AG08395 (cell line): ENCODE measurements around the gene VSIG10L2.

Experiments used
- DNase-seq: peaks from one replicate; pipeline ENCODE4 v3.0.0; 2012; ENCODE audit warnings: mixed read lengths, low spot score

The VSIG10L2 gene

DNA sequence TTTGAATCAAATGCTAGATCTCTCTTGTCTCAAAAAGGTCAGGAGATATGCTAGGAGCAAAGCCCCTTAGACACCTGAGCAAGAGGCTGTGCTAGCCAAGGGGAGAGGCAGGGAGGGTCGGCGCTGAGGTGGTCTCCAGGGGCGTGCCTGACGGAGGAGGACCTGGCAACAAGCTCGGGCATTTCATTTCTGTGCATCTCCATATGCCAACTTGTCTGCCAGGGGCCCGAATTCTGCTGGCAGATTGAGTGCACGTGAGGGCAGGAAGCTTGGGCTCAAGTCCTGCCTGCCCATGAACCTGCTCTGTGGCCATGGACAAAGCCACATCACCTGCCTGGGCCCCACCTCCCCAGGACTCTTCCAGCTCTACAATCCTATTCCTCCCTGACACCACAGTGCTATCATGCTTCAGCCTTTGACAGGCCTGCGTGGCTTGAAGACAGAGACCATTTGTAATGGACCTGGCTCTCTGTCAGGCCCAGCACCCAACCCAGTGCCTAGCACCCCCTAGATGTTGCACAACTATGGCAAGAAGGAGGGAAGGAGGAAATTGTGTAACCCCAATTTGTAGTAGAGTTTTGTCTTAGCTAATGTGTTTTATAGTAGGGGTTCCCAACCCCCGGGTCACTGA is 16.3 kb upstream of the VSIG10L2 start:
- no peak for DNase-seq

DNA sequence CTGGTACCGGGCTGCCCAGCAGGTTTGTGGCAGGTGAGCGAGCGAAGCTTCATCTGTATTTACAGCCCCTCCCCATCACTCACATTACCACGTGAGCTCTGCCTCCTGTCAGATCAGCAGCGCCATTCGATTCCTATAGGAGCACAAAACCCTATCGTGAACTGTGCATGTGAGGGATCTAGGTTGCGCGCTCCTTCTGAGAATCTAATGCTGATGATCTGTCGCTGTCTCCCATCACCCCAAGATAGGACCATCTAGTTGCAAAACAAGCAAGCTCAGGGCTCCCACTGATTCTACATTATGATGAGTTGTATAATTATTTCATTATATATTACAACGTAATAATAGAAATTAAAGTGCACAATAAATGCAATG is 15.8 kb upstream of the VSIG10L2 start:
- DNase-seq: no peak

DNA sequence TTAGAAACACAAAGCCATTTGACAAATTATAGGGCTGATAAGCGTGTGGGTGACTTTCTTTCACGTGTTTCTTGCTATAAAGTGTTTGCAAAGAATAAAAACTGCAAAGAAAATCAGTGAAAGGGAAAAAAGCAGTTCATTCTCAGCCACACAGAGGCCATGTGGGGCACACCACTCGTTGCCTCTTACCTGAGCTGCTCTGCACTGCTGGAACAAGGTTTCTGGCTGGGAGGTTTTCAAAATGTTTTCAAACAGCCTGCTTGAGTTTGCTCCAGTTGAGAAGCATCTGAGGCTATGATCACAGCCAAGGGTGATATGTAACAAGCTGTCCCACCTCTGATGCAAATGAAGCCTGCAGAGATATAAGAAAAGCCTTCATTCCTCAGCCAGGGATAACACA is 14.7 kb upstream of the VSIG10L2 start:
- DNase-seq: no peak

DNA sequence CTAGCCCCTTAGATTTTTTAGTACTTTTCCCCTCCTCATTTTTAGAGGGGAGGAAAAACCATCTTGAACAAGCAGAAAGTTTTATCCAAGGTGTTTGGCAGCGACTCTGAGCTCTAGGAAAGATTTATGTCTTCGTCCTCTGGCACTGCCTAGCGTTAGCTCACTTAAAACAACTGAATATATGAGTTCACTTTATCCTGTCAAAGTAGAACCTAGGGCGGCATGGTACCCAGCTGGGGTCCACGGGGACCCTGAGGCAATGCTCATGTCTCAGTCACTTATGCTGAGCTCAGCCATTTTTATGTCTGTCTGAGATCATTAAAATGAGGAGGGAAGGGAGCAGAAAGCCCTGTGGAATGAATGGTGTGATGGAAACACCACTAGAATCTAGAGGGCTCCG is 14.2 kb upstream of the VSIG10L2 start:
- DNase-seq: no peak

DNA sequence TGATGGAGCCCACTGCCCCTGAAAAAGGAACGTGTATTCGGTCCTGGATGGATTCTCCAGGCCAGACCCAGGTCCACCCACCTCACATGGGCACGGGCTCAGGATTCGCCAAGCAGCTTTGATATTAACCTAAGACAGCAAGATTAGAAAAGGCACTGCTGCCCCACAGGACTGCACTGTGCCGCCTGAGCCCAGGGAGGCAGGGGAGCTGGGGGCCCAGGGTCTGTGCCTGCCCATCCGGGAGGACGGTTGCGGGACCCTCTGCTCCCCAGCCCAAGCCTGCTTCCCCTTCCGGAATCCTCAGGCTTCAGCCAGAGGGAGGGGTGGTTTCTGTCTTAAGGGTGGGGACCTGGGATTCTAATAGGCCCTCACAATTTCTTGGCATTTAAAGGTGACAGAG is 13.5 kb upstream of the VSIG10L2 start:
- no peak for DNase-seq

DNA sequence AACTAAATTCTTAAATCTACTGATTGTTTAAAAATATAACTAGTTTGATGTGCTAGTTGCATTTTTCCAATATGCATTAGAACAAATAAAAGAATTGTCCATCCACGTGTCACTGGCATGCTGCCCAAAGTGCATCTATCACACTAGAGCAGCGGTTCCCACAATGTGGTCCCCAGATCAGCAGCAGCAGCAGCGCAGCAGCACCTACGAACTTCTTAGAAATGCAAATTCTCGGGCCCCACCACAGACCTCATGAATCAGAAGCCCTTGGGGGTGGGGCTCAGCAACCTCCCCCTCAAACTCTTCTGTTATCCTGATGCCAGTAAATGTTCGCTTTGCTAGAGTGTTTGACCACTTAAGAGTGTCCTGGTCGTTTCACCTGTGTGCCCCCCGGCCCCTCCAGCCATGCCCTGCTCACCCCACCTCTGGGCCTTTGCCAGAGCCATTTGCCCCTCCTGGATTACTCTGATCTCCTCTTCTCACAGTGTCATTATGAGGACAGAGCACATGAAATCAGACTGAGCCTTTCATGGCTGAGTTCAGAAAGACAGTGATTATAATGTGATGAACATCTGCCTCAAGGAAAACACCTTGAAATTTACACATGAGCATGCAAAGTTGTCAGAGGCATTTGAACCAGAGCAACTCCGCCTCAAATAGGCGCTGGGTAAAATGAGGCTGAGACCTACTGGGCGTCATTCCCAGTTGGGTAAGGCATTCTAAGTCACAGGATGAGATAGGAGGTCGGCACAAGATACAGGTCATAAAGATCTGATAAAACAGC is 12.6 kb upstream of the VSIG10L2 start:
- DNase-seq: no peak

GRCh38 chr11:125934473-125934872 is 11.4 kb upstream of the VSIG10L2 start:
- DNase-seq: no peak

DNA sequence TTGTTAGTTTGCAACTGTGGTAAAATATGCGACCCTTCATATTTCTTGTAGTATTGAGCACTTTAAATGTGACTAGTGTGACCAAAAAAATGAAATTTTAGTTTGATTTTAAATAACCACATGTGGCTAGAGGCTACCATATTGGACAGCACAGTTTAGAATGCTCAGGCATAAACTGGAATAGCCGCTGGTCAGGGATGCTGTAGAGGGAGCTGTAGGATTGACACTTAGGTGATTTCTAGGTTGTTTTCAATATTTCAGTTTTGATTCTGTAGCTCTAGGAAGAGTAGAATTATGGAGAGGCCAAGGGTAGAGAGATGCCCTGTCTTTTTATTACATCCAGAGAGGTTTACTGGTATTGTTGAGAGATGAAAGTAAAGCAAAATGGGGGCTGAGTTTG is 10.8 kb upstream of the VSIG10L2 start:
- DNase-seq: no peak

- DNase-seq: peak; percentile 27
Measured at GRCh38 chr11:125935618-125936199, 10.1 kb upstream of the VSIG10L2 start.

GRCh38 chr11:125938418-125938817 is 7.4 kb upstream of the VSIG10L2 start:
- DNase-seq: no peak

- DNase-seq: no peak
Measured at GRCh38 chr11:125939081-125939521, 6.7 kb upstream of the VSIG10L2 start.

DNA sequence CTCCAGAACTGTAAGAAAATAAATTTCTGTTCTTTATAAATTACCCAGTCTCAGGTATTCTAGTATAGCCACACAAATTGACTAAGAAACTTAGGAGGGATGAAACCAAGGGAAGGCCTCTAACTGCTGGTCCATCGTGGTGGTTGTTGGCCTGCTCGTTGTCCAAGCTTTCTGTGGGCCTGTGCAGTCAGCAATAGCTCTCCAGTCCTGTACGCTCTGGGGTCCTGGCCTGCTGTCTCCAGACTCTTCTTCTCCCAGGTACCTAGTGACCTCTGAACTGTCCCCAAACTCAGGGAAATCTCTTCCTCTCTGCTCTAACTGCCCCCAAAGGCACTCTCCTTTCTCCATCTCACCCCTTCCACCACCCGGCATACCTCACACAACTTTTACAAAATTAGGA is 5.7 kb upstream of the VSIG10L2 start:
- DNase-seq: no peak

- no peak for DNase-seq
Measured at GRCh38 chr11:125941267-125941618, 4.6 kb upstream of the VSIG10L2 start.

DNA sequence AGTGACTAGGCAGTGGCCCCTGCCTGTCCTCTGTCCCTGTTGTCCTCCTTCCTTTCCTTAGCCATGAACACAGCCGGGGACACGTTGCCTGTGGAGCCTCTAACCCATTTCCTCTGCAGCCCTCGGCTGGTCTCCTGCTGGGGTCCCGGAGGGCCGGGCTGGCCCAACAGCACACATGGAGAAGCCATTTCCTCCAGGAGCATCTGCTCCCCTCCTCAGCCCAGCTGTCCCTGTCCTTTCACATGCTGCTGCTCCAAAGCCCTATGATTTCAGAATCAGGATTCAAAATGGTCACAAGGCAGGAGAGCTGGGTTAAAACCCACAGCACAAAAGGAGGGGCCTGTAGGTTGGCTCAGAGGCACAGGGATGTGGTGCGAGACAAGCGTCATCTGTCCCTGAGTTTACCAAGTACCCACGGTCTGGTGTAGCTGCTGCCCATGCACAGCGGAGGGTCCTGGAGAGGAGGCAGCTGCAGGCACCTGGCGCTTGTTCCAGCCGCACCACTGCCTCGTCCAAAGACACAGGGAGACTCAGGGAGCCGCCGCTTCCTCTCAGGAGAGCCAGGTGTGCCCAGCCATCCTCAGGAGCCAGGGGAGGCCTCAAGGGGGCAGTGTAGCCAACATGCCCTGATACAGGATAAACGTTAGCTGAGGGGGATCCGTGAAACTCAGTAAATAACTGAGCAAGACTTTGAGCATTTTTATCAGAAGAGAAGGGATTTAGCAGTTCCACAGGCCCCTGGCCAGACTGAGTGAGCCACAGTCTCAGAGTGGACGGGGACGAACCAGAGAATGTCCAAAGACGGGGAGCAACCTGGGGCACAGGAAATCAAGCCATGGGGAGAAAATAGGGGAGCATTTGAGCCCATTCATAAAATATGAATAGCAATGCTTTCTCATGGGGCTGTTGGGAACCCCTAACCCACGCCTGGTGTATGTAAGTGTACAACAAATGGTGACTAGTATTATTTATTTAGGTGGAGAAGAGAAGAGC is 3.9 kb upstream of the VSIG10L2 start:
- DNase-seq: peak; percentile 62

DNA sequence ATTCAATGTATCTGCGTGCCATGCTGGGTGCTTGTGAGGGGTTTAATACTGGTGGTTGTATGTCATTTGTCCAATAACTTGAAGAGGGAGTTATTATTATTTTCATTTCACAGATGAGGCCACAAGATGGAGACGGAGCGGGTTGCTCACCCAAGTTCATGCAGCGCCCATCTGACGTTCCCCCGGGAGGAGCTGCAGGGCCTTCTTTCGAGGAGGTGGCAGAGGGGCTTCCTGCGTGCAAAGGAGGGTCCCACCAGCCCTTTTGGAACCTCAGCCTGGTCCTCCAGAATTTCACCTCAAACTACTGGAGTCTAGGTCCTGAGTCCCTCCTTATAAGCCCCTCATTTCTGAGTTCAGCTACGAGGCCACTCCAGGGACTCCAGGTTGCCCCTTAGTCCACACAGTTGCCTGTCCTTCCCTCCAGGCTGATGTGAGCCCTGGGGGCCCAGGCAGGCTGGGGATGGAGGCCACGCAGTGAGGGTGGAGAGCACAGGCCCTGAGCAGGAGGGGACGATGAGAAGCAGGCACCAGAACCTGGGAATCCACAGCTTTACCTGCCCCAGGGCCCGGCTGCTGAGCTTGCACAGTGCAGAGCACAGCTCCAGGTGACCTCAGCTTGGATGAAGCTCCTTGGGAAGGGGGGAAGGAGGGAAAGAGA is 2.9 kb upstream of the VSIG10L2 start:
- DNase-seq: no peak

DNA sequence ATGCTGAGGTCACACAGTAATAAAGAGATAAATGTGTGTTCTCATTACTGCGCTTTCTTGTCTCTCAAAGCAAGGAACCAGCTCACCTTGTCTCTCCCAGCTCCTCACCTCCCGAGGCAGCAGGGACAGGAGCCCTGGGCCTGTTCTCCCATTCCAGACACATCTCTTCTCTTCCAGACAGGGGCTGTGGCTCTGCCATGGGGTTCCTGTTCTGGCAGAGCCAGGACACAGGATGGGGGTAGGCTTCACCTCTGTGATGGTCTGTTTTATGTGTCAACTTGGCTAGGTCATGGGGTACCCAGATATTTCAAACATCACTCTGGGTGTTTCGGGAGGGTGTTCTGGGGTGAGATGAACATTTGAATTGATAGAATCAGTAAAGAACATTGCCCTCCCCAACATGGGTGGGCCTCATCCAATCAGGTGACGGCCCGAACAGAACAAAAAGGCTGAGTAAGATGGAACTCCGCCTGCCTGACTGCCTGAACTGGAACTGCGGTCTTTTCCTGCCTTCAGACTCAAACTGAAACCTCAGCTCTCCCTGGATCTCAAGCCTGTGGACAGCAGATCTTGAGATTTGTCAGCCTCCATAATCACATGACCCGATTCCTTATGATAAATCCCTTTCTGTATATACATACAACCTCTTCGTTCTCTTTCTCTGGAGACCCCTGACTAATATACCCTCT is 2.0 kb upstream of the VSIG10L2 start:
- DNase-seq: no peak

GRCh38 chr11:125944350-125945010 is 1.4 kb upstream of the VSIG10L2 start:
- no peak for DNase-seq

- DNase-seq: no peak
Measured at GRCh38 chr11:125945011-125945796, 640 bp upstream of the VSIG10L2 start.

- DNase-seq: no peak
Measured at GRCh38 chr11:125946712-125947418, 1.0 kb downstream of the VSIG10L2 start.
